Skeletal muscle satellite cell (primary cell): ENCODE results near the gene MAP1LC3A. TPM values are rescaled to one million over a fixed set of nuclear protein-coding genes. Genes with fewer than 3 reads are reported as not detected.

Experiments used
- small RNA-seq: library from RNA; depleted of rRNA; stranded (forward); fragments of <200 nt; gene quantifications from one replicate; pipeline ENCODE3, GENCODE V24; 2012

MAP1LC3A gene

Small RNA genes within 50 kb of the gene (small RNA-seq; reads per million reads assigned to genes)
- not detected for gene RF00019
